ENCODE data around the gene NHLRC1. TPM values are rescaled to one million over a fixed set of nuclear protein-coding genes. Genes with fewer than 3 reads are reported as not detected.

NHLRC1 gene
- polyA plus RNA-seq, 1 donor from 2014 or later: 0.32 TPM

DNA sequence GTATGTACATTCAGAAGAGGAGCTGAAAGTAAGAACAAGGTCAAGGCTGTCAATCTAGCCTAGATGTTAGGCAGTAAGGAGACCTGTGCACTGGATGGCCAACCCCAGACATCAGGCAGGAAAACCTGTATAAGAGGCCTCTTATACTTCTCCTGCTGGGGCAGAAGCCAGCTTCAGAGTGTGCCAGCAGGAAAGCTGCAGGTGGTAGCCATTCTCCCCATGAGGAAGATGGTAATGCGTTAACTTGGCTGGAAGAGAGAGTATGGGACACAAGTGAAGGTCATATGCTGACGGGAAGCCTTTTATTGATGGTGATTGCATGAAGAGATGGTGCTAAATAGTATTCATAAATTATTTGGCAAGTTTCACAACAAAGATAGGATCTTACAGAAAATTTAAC lies 20.6 kb downstream of the NHLRC1 start:
- Histone ChIP-seq H3K27me3 (ENCODE audit: insufficient read depth, low read depth, low read length) (no peaks in the 10 kb centered on the region), H3K27ac (ENCODE audit: low read length) (no peak overlapping the region), H3K4me2 (ENCODE audit: low read length) (no peak overlapping the region), H3K36me3 (ENCODE audit: insufficient read depth, low read length) (no peaks in the 10 kb centered on the region), H3F3A (ENCODE audit: insufficient read depth, low read length, poor library complexity, severe bottlenecking) (no peaks in the 10 kb centered on the region), H3K9me2 (ENCODE audit: insufficient read depth, low read length) (no peaks in the 10 kb centered on the region), H3K79me2 (replicated peaks; ENCODE audit: insufficient read depth, low read length) (no peaks in the 10 kb centered on the region), H3K9me3 (ENCODE audit: low read length) (no peaks in the 10 kb centered on the region), H4K20me1 (ENCODE audit: insufficient read depth) (no peaks in the 10 kb centered on the region), H2AFZ (ENCODE audit: low read depth, low read length) (no peak overlapping the region), H3K4me3 (ENCODE audit: low read length) (no peak overlapping the region), H3K9ac (ENCODE audit: low read length) (no peak overlapping the region)
- TF ChIP-seq EZH2 (IDR thresholded peaks at IDR 0.05; ENCODE audit: borderline replicate concordance, insufficient read depth, low read length, poor library complexity, severe bottlenecking) (no peak), MXI1 (conservative IDR thresholded peaks at IDR 0.05; ENCODE audit: poor library complexity, severe bottlenecking) (no peak), REST (IDR thresholded peaks at IDR 0.05; ENCODE audit: borderline replicate concordance) (no peak), RAD21 (conservative IDR thresholded peaks at IDR 0.05) (no peak), SMC3 (conservative IDR thresholded peaks at IDR 0.05; ENCODE audit: poor library complexity) (no peak), TAF1 (IDR thresholded peaks at IDR 0.05; ENCODE audit: low read depth) (no peak), POLR2AphosphoS5 (IDR thresholded peaks at IDR 0.05) (no peak), EP300 (conservative IDR thresholded peaks at IDR 0.05; ENCODE audit: poor library complexity, severe bottlenecking) (no peak)
- TF ChIP-seq, protein P1, sequence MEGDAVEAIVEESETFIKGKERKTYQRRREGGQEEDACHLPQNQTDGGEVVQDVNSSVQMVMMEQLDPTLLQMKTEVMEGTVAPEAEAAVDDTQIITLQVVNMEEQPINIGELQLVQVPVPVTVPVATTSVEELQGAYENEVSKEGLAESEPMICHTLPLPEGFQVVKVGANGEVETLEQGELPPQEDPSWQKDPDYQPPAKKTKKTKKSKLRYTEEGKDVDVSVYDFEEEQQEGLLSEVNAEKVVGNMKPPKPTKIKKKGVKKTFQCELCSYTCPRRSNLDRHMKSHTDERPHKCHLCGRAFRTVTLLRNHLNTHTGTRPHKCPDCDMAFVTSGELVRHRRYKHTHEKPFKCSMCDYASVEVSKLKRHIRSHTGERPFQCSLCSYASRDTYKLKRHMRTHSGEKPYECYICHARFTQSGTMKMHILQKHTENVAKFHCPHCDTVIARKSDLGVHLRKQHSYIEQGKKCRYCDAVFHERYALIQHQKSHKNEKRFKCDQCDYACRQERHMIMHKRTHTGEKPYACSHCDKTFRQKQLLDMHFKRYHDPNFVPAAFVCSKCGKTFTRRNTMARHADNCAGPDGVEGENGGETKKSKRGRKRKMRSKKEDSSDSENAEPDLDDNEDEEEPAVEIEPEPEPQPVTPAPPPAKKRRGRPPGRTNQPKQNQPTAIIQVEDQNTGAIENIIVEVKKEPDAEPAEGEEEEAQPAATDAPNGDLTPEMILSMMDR (IDR thresholded peaks at IDR 0.05; ENCODE audit: poor library complexity, severe bottlenecking): no peak

GRCh38 chr6:18101271-18101670 lies 21.2 kb downstream of the NHLRC1 start:
- H2AFZ ChIP-seq (ENCODE audit: low read depth, low read length): no peak overlapping the region
- H3K36me3 ChIP-seq (ENCODE audit: insufficient read depth, low read length): no peaks in the 10 kb centered on the region
- H3K9ac ChIP-seq (ENCODE audit: low read length): no peak overlapping the region
- TF ChIP-seq TAF1 (IDR thresholded peaks at IDR 0.05; ENCODE audit: low read depth) (no peak), POLR2AphosphoS5 (IDR thresholded peaks at IDR 0.05) (no peak), SMC3 (conservative IDR thresholded peaks at IDR 0.05; ENCODE audit: poor library complexity) (no peak), REST (IDR thresholded peaks at IDR 0.05; ENCODE audit: borderline replicate concordance) (no peak), EZH2 (IDR thresholded peaks at IDR 0.05; ENCODE audit: borderline replicate concordance, insufficient read depth, low read length, poor library complexity, severe bottlenecking) (no peak), MXI1 (conservative IDR thresholded peaks at IDR 0.05; ENCODE audit: poor library complexity, severe bottlenecking) (no peak), RAD21 (conservative IDR thresholded peaks at IDR 0.05) (no peak), EP300 (conservative IDR thresholded peaks at IDR 0.05; ENCODE audit: poor library complexity, severe bottlenecking) (no peak)
- H3K27me3 ChIP-seq (ENCODE audit: insufficient read depth, low read depth, low read length): no peaks in the 10 kb centered on the region
- no peak overlapping the region for H3K4me3 ChIP-seq (ENCODE audit: low read length)
- H3K9me2 ChIP-seq (ENCODE audit: insufficient read depth, low read length): no peaks in the 10 kb centered on the region
- no peaks in the 10 kb centered on the region for H4K20me1 ChIP-seq (ENCODE audit: insufficient read depth)
- H3K27ac ChIP-seq (ENCODE audit: low read length): no peak overlapping the region
- no peaks in the 10 kb centered on the region for H3K79me2 ChIP-seq (replicated peaks; ENCODE audit: insufficient read depth, low read length)
- H3K4me2 ChIP-seq (ENCODE audit: low read length): no peak overlapping the region
- H3K9me3 ChIP-seq (ENCODE audit: low read length): no peaks in the 10 kb centered on the region
- H3F3A ChIP-seq (ENCODE audit: insufficient read depth, low read length, poor library complexity, severe bottlenecking): no peaks in the 10 kb centered on the region

All from neural cell (in vitro differentiated cells).